Keratinocyte (primary cell): ENCODE results near the gene BCORL1. TPM values are rescaled to one million over a fixed set of nuclear protein-coding genes. Genes with fewer than 3 reads are reported as not detected.
A peak's percentile ranks its signal among the peaks of the same experiment; 100 is the strongest.

ENCODE experiments used
- DNase-seq: peaks from one replicate; pipeline ENCODE4 v3.0.0-alpha.2; 2011; ENCODE audit warnings: low read depth, missing footprints, low spot score
- FAIRE-seq: peaks from 2 replicates; lab custom pipeline; 2011; peaks lifted over from hg19 to GRCh38; lab: Jason Lieb, UNC
- H2AFZ ChIP-seq: 2 replicates; pipeline ENCODE4 v1.6.0; 2012; ENCODE audit warnings: low read length, control low read depth, inconsistent platforms; ENCODE audit not compliant: control insufficient read depth
- H3K27ac ChIP-seq: 2 replicates; pipeline ENCODE4 v1.5.1; 2011; ENCODE audit warnings: low read length; ENCODE audit not compliant: control insufficient read depth, insufficient read depth
- H3K27me3 ChIP-seq: 3 replicates; pipeline ENCODE4 v1.6.0; 2011; ENCODE audit warnings: low read length; ENCODE audit not compliant: control insufficient read depth, insufficient read depth; ENCODE audit errors: extremely low read depth
- H3K36me3 ChIP-seq, 2 experiments: 2 replicates in 1 of 2; 3 replicates in 1 of 2; pipeline ENCODE4 v1.5.1; 2011; ENCODE audit warnings: low read length in 2 of 2, mild to moderate bottlenecking in 1 of 2; ENCODE audit not compliant: control insufficient read depth in 2 of 2, insufficient read depth in 2 of 2; ENCODE audit errors: extremely low read depth in 1 of 2
- H3K4me1 ChIP-seq: 3 replicates; pipeline ENCODE4 v1.5.1; 2011; ENCODE audit warnings: low read length; ENCODE audit not compliant: control insufficient read depth, insufficient read depth; ENCODE audit errors: extremely low read depth
- H3K4me2 ChIP-seq: 3 replicates; pipeline ENCODE4 v1.6.0; 2011; ENCODE audit warnings: low read depth, low read length; ENCODE audit not compliant: control insufficient read depth, insufficient read depth; ENCODE audit errors: extremely low read depth
- H3K4me3 ChIP-seq, 3 experiments: fragments of 200-600 bp in 1 of 3; sonication (generic) in 1 of 3; 2 replicates in 2 of 3; 3 replicates in 1 of 3; pipeline ENCODE4 v1.5.1; 2011 to 2016; ENCODE audit warnings: low read length in 3 of 3, mild to moderate bottlenecking in 3 of 3, control low read depth in 2 of 3, inconsistent platforms in 1 of 3, low read depth in 1 of 3, mixed read lengths in 1 of 3, mixed run types in 1 of 3, moderate library complexity in 1 of 3; ENCODE audit not compliant: control insufficient read depth in 2 of 3, insufficient read depth in 2 of 3; ENCODE audit errors: extremely low read depth in 1 of 3
- H3K79me2 ChIP-seq: 2 replicates; pipeline ENCODE4 v1.6.0; 2012; ENCODE audit warnings: low read length; ENCODE audit not compliant: control insufficient read depth, insufficient read depth
- H3K9ac ChIP-seq: 3 replicates; pipeline ENCODE4 v1.6.0; 2011; ENCODE audit warnings: low read length; ENCODE audit not compliant: control insufficient read depth, insufficient read depth; ENCODE audit errors: extremely low read depth
- H3K9me1 ChIP-seq: 3 replicates; pipeline ENCODE4 v1.6.0; 2011; ENCODE audit warnings: low read length; ENCODE audit not compliant: control insufficient read depth, insufficient read depth; ENCODE audit errors: extremely low read depth
- H3K9me3 ChIP-seq: 2 replicates; pipeline ENCODE4 v1.5.1; 2012; ENCODE audit warnings: low read depth, low read length; ENCODE audit not compliant: control insufficient read depth
- H4K20me1 ChIP-seq: 3 replicates; pipeline ENCODE4 v1.6.0; 2011; ENCODE audit warnings: low read length; ENCODE audit not compliant: control insufficient read depth, insufficient read depth; ENCODE audit errors: extremely low read depth
- CTCF ChIP-seq, 3 experiments: IDR thresholded peaks in 1 of 3; conservative IDR thresholded peaks in 1 of 3; optimal IDR thresholded peaks in 1 of 3; 2 replicates in 2 of 3; 3 replicates in 1 of 3; pipeline versions ENCODE3 to v1.5.1; 2011; ENCODE audit warnings: low read length in 3 of 3, mild to moderate bottlenecking in 3 of 3, moderate library complexity in 2 of 3, control low read depth in 1 of 3, inconsistent platforms in 1 of 3; ENCODE audit not compliant: insufficient read depth in 2 of 3; ENCODE audit errors: extremely low read depth in 1 of 3
- EZH2 ChIP-seq: IDR thresholded peaks from one replicate; pipeline ENCODE4 v1.6.1; 2012; ENCODE audit warnings: inconsistent platforms, mild to moderate bottlenecking, low read length, moderate library complexity
- dilution Hi-C: fragments of 300-500 bp; cut with MboI; formaldehyde crosslinking; loops from one replicate; pipeline ENCODE4 v1.7.0; 2020; ENCODE audit warnings: low sequenced_read_pairs; ENCODE audit not compliant: extremely low pct_ligation_motif_present
- polyA plus RNA-seq, 5 experiments: library from polyadenylated mRNA; depleted of rRNA in 3 of 5; stranded (reverse) in 3 of 5; stranded (forward) in 1 of 5; unstranded in 1 of 5; fragments of >200 nt; gene quantifications; 1 replicate in 1 of 5; 2 replicates in 3 of 5; 3 replicates in 1 of 5; pipeline versions ENCODE4 v1.2.1 to v1.2.3, GENCODE V29; 2011 to 2012; ENCODE audit warnings: missing spikeins in 2 of 5, low read depth in 1 of 5, low replicate concordance in 1 of 5

BCORL1 gene
- polyA plus RNA-seq, 1 donor (not counting 4 experiments of a cell fraction or from before 2014, with no cell fraction given) = 0.54 TPM

- Histone ChIP-seq H3K9me3 (no peaks in the 10 kb centered on the region), H2AFZ (no peak overlapping the region), H3K4me3 (no peak overlapping the region), H3K4me1 (peaks cover 31% of the 10 kb centered on the region), H3K4me2 (peak overlapping the region; percentile 41), H3K9ac (no peak overlapping the region), H3K36me3 (no peaks in the 10 kb centered on the region), H3K79me2 (peaks cover 50% of the 10 kb centered on the region), H3K27me3 (no peaks in the 10 kb centered on the region), H3K9me1 (no peaks in the 10 kb centered on the region), H3K27ac (peak overlapping the region; percentile 30), H4K20me1 (peaks cover 8% of the 10 kb centered on the region)
- no peak for FAIRE-seq
- TF ChIP-seq CTCF (optimal IDR thresholded peaks at IDR 0.05 in 1 of 3, IDR thresholded peaks at IDR 0.05 in 1 of 3, conservative IDR thresholded peaks at IDR 0.05 in 1 of 3; ENCODE audit: extremely low read depth in 1 of 3, insufficient read depth in 2 of 3, low read length in 3 of 3) (no peak), EZH2 (no peak)
- dilution Hi-C loops = no loop called here
- DNase-seq = no peak
Observed at GRCh38 chrX:130097507-130098209, 115.2 kb downstream of the BCORL1 start.

- dilution Hi-C loops = no loop called here
- Histone ChIP-seq H2AFZ (no peak overlapping the region), H3K27ac (peak overlapping the region; percentile 30), H3K79me2 (peaks cover 52% of the 10 kb centered on the region), H3K9me1 (no peaks in the 10 kb centered on the region), H3K9me3 (no peaks in the 10 kb centered on the region), H3K9ac (peak overlapping the region; percentile 36), H3K4me1 (peaks cover 29% of the 10 kb centered on the region), H3K4me2 (peak overlapping the region; percentile 41), H4K20me1 (peaks cover 8% of the 10 kb centered on the region), H3K36me3 (no peaks in the 10 kb centered on the region), H3K4me3 (no peak overlapping the region), H3K27me3 (no peaks in the 10 kb centered on the region)
- FAIRE-seq (no peak), DNase-seq (no peak)
- TF ChIP-seq EZH2 = no peak
- no peak for TF ChIP-seq CTCF (optimal IDR thresholded peaks at IDR 0.05 in 1 of 3, IDR thresholded peaks at IDR 0.05 in 1 of 3, conservative IDR thresholded peaks at IDR 0.05 in 1 of 3; ENCODE audit: extremely low read depth in 1 of 3, insufficient read depth in 2 of 3, low read length in 3 of 3)
Observed at GRCh38 chrX:130098210-130098552, 115.7 kb downstream of the BCORL1 start.
